NOMO-1 treated with DMSO at 0.1 percent for 48 hours (cell line): ENCODE measurements around the gene DHDH.
"Not testable (repeated sequence)": the region's sequence is repeated elsewhere in the genome, so short reads cannot be mapped to it uniquely, and the experiment has no call there.

Experiments
- DNase-seq: peaks from one replicate; lab custom pipeline; 2025; ENCODE audit not compliant: unreplicated experiment; lab: John Stamatoyannopoulos, UW

DHDH gene

DNA sequence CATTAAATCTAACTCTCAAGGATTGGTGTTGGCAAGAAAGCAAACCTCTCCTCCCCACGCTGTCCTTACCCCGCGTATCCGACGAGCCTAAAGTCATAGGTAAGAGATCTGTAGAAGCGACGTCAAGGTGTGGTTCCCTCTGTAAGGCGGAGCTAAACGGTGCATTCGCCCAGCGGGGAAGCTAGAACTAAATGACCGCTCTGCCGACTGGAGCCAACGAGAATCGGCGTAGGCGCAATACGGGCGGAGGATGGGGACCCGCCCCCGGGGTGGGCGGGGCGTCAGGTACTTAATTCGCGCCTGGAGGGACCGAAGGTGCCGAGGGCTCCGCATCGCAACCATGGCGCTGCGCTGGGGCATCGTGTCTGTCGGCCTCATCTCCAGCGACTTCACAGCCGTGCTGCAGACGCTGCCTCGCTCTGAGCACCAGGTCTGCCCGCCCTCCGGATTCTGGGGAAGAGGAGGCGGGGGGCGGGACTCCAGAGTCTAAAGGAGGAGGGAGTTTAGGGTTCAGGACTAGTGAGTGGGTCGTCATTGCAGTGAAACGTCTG, at the start of gene DHDH:
Gene DHDH, plus strand, starts transcription at position 318 of the 551 bp plus-strand sequence. Its CDS starts 23 bp downstream, at position 341.
- DNase-seq = peak; percentile 74

DNA sequence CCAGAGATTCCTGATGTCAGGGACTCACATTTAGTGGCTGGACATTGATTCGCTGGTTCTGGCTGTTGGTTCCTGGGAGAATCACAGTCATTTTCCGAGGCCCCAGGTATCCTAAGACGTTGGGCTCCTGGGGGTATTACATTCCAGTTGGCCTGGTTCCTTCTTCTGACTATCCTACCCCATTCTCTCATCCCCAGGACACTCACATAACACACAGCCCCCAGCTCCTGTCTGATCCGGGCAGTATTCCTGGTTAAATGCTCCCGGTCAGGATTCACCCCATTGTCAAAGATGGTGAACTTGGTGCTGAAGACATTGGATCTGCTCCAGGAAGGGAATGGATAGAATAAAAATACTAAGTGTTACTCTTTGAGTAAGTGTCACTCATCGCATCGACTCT, 49.8 kb upstream of the DHDH start:
- DNase-seq = no peak

DNA sequence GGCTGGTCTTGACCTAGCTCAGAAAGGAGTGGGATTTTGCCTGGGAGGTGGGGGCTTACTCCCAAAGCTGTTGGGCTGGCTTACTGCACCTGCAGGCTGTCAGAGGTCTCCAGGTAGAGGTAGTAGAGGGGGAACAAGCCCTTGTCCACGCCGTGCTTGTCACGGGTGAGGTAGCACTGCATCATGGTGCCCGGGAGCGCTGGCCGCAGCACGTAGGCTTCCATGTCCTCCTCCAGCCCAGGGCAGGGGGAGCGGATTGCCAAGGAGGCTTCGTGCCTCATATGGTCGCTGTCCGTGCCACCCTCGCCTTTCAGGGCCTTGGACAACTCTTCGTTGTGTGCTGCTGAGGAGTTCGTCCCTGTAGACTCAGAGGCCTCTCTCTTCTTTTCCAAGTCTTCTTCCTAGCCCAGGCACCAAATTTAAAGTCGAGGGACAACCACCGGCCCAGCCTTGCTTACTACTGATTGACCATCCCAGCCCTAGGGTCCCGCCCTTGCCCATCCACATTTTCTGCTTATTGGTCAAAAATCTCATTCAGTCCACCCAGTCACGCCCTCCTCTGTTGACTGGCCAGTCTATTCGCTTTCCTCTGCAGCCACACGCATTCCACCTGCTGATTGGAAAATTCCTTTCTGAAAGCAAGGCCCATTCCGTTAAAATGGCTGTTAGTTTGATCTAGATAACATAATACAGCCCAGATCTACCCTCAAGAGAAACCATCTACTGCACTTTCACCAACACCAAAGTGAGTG, 45.5 kb upstream of the DHDH start:
- DNase-seq = no peak

DNA sequence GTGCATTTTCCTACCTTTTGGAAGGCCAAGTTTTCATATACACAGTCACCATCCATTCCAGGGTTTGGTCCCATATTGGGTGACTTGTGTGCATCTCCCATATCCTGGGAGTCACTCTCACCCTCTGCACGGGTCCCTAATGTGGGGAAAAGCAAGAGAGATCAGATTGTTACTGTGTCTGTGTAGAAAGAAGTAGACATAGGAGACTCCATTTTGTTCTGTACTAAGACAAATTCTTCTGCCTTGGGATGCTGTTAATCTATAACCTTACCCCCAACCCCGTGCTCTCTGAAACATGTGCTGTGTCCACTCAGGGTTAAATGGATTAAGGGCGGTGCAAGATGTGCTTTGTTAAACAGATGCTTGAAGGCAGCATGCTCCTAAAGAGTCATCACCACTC, 44.0 kb upstream of the DHDH start:
- not testable (repeated sequence) for DNase-seq

DNA sequence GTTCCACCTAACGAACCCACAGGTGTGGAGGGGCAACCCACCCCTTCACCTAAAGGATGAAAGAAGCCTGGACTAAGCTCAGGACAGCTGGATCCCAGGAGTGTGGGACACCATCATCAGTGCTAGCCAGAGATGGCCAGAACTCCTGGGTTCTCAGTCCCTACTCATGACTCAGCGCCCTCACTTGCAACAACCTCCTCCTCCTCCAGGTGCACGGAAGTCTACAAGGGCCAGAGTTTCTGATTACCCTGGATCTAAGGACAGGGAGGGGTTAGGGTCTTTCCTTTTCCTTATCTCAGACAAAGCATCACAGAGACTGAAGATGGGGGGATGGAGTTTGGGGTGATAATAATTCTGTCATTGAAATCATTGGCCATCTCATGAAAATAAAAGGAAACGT, 42.9 kb upstream of the DHDH start:
- no peak for DNase-seq

DNA sequence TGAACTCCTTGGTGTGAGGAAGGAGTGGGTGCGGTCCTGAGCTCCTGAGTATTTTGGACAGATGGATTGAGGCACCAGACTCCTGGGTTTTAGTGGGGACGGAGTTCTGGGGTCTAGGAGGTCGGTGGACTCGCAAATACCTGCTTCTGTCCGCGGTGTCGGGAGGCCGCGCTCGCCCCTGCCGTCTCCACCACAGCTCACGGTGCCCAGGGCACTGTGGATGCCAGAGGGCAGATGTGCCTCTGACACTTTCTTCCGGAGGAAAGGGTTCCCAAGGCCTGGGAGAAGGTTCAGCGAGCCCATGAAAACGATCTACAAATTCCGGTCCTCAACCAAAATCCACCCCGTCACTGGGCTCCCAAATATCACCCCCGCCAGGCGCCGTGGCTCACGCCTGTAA, 38.3 kb upstream of the DHDH start:
- no peak for DNase-seq

DNA sequence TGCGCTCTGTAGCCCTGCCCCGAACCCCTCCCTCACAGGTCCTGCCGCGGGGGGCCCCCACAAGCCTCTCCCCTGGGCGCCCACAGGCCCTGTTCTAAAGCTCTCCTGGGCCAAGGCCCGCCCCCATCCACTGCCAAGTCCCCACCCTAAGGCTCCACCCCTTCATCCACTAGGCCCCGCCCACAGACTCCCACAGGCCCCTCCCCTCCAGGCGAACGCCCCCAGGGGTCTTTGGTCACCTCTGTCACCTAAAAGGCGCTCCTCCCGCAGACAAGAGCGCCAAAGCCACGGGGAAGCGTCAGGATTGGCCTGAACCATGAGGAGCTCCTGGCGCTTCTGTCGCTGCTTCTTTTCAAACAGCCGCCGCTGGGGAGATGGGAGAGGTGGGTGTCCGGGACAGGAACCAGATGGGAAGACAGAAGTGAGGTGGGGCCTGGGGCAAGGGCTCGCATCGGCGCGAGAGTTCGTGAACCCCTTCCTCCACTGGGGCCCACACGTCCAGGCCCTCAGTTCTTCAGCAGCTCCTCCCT, 37.2 kb upstream of the DHDH start:
- DNase-seq = no peak

DNA sequence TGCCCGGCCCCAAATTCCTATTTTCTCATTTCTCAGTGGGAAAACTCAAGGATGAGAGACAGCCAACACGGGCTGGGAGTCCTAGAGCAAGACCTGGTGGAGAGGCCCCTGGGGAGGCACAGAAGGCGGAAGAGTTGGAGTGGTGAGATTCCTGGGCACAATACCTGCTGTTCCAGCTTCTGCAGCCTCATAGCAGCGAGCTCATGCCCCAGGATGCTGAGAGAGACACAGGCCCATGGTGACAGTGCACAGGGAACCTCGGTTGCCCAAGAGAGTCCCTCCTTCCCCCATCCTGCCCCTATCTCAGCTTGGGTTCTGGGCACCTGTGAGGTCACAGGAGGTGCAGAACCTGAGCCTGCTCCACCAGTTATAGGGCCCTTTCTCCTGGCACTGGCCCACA, 36.3 kb upstream of the DHDH start:
- DNase-seq = no peak

DNA sequence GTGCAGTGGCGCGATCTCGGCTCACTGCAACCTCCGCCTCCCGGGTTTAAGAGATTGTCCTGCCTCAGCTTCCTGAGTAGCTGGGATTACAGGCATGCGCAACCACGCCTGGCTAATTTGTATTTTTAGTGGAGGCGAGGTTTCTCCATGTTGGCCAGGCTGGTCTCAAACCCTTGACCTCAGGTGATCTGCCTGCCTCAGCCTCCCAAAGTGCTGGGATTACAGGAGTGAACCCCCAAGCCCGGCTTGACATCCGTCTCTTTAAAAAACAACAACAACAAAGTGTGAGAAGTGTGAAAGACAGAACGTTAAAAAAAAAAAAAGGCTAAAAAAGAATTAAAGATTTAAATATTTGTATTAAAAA, 34.1 kb upstream of the DHDH start:
- DNase-seq = not testable (repeated sequence)

DNA sequence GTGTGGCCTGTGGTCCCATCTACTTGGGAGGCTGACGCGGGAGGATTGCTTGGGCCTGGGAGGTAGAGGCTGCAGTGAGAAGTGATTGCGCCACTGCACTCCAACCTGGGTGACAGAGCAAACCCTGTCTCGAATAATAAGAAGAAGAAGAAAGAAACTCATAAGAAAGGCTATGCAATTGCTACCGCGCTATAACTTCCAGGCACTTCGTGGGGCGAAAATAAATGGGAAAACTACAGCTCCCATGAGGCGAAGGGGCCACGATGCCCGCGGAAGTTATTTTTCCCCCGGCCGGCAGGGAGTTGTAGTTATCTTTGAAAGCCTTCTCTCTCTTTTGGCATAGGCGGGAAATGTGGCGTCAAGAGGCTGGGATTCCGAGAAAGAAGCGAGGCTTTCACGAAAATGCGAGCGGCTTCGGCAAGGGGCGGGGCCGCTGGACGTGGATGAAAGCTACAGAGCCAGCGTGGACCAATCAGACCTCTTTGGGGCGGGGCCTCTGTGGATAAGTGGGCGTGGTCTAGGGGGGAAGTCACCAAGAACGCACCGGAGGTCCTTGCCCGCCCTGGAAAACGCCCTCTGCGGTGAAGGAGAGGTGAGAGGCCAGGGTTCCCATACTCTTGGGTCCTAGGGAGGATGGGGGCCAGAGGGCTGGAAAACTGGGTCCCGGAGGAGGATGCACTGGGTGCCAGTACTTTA, 33.6 kb upstream of the DHDH start, which contains the start of gene NUCB1:
Gene NUCB1, plus strand, starts transcription at position 532 of the 696 bp plus-strand sequence. CDS start 485 bp downstream, outside the sequence.
- DNase-seq = peak; percentile 96

DNA sequence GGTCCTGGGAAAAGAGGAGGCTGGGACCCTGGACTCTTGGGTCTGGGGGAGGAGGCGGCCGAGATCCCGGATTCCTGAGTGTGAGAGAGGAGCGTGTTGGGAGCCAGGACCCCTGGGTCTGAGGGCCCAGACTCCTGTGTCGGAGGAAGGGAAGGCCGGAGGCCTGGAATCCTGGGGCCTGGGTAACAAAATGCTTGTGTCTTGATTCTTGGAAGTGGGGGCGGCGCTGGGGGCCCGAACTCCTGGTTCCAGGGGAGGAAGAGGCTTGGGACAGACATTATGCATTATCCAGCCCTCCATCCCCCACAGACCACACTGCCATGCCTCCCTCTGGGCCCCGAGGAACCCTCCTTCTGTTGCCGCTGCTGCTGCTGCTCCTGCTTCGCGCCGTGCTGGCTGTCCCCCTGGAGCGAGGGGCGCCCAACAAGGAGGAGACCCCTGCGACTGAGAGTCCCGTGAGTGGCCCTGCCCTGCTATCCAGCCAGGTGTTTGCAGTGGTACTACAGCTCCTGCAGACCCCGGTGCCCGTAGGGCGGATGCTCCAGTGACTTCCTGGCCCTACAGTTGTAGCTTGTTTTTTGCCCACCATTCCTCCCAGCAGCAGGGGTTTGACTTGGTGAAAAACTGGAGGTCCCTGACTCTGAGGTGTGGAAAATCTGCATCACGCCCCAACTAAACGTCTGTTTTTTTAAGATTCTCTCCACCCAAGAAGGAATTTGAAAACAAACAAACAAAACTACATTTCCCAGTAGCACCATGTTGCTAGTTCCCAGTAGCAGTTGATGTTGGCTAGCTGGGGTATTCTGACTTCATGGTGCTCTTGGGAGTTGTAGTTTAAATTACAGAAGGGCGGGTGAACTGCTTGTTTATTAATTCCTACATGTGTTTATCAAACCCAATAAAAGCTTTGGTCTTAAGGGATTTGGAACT, 32.8 kb upstream of the DHDH start:
- peak; percentile 44 for DNase-seq

DNA sequence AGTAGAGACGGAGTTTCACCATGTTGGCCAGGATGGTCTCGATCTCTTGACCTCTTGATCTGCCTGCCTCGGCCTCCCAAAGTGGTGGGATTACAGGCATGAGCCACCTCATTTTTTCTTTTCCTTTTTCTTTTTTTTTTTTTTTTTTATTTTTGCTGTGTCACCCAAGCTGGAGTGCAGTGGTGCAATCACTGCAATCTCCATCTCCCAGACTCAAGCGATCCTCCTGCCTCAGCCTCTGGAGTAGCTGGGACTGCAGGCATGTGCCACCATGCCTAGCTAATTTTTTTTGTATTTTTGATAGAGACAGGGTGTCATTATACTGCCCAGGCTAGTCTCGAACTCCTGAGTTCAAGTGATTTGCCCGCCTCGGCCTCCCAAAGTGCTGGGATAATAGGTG, 31.2 kb upstream of the DHDH start:
- not testable (repeated sequence) for DNase-seq

DNA sequence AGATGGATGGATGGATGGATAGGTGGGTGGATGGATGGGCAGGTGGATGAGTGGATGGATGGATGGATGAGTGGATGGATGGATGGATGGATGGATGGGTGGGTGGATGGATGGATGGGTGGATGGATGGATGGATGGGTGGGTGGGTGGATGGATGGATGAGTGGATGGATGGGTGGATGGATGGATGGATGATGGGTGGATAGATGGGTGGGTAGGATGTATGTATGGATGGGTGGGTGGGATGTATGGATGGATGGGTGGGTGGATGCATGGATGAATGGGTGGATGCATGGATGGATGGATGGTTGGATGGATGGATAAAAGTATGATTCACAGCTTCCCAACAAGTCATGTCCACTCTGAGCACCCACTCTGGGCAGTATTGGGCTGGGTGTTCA, 29.7 kb upstream of the DHDH start:
- not testable (repeated sequence) for DNase-seq

DNA sequence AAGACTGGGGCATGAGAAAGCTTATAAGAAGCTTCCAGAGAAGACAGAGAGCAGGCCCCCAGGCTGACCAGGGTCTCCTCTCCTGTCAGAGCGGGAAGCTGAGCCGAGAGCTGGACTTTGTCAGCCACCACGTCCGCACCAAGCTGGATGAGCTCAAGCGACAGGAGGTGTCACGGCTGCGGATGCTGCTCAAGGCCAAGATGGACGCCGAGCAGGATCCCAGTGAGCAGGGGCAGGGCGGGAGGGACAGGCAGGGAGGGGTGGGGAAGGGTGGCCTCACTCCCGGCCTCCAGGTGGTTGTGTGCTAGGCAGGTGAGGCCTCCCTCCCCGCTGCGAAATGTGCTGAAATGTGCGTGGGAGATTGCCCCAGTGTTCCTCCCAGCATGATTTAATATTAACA, 27.8 kb upstream of the DHDH start:
- DNase-seq = no peak

DNA sequence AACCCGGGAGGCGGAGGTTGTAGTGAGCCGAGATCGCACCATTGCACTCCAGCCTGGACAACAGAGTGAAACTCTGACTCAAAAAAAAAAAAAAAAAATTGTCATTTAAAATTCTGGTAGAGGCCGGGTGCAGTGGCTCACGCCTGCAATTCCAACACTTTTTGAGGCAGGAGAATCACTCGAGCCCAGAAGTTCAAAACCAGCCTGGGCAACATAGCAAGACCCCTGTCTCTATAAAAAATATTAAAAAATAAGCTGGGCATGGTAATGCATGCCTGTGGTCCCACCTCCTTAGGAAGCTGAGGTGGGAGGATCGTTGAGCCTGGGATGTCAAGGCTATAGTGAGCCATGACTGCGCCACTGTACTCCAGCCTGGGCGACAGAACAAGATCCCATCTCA, 27.2 kb upstream of the DHDH start:
- DNase-seq = no peak

DNA sequence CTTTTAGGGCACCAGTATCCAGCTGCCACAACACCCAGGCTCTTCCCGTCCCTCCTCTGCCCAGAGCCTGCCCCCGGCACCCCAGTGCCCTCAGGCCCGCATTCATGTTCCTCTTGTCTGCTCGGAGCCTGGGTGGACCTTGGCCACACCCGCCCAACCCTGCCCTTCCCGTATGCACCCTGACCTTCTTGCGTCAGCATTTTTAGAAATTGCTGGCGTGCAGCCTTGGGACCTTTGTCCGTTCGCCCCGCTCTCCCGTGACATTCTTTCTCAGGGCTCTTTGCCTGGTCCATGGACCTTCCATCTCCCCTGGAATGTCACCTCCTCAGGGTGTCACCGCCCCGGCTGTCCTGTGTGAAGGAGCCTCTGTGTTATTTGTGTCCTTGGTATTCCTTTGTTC, 25.8 kb upstream of the DHDH start:
- no peak for DNase-seq

DNA sequence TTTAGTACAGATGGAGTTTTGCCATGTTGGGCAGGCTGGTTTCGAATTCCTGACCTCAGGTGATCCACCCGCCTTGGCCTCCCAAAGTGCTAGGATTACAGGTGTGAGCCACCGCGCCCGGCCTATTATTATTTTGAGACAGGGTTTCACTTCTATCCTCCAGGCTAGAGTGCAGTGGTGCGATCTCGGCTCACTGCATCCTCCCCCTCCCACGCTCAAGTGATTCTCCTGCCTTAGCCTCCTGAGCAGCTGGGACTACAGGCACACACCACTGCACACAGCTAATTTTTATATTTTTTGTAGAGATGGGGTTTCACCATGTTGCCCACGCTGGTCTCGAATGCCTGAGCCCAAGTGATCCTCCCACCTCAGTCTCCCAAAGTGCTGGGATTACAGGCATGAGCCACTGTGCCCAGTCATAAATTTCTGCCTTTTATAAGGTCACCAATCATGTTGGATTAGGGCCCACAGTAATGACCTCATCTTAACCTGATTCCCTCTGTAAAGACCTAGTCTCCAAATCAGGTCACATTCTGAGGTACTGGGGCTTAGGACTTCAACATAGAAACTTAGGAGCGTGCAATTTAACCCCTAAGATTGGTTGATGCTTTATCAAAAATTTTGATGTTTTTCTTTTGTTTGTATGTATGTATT, 23.9 kb upstream of the DHDH start:
- DNase-seq = not testable (repeated sequence)

DNA sequence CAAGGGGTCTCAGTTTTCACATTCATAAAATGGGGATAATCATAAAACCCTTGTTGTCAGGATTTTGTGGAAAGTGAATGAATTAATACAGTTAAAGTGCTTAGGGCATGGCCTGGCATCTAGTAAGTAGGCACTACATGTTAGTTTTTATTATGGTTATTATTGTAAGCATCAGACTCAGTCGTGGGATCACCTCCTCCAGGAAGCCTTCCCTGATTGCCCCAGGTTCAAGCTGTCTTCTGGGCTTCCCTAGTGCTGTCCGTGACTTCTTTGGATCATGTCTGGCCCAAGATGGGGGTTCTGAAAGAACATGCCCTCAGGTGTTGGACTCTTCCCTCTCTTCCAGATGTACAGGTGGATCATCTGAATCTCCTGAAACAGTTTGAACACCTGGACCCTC, 22.7 kb upstream of the DHDH start:
- DNase-seq = no peak

DNA sequence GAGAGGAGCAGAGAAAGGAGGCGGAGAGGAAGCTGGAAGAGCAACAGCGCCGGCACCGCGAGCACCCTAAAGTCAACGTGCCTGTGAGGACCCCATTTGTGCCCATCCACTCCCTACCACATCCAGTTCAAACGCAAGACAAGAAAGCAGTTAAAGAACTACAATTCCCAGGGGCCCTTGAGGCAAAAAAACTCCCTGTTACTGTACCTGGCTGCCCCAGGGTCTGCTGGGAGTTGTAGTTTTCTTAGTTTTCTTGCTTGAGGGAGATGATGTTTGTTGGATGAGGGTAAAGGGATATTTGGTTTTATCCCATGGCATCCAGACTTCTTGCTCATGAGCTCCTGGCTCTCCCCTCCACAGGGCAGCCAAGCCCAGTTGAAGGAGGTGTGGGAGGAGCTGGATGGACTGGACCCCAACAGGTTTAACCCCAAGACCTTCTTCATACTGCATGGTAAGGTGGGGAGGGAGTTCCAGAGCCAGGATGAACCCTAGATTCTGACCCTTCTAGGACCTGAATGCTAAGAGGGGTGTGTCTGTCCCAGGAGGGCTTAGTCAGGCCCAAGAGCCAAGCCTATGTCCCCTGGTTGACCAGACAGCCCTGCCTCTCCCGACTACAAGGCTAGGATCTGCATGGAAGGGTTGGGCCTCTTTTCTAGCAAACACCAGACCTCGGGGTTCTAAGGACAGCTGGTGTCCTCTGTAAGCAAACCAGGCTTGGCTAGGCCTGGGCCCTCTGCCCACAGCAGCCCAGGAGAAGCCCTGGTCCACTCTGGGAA, 20.2 kb upstream of the DHDH start:
- DNase-seq = no peak

DNA sequence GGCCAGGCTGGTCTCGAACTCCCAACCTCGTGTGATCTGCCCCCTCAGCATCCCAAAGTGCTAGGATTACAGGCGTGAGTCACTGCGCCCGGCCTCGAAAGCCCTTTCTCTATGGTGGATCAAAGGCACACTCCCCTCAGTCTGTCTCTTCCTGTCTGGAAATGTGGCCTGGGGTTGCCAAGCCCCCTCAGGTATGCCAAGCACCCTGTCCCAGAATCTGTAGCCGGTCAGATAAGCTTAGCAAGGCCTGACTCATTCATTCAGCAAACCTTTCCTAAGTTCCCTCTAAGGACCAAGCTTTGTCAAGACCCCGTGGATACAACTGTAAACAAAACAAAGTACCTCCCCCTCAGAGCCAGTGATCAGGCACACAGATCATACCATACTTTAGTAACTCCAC, 19.3 kb upstream of the DHDH start:
- no peak for DNase-seq
